Activated T-cell treated with anti-CD3 and anti-CD28 coated beads for 48 hours (primary cell): Measurements from ENCODE around the gene TAF9B.
"Not testable (repeated sequence)": the region's sequence is repeated elsewhere in the genome, so short reads cannot be mapped to it uniquely, and the experiment has no call there.

ENCODE experiments used
- DNase-seq: peaks from one replicate; pipeline ENCODE4 v3.0.0-alpha.2; 2020; ENCODE audit warnings: low read depth

Gene TAF9B, protein sequence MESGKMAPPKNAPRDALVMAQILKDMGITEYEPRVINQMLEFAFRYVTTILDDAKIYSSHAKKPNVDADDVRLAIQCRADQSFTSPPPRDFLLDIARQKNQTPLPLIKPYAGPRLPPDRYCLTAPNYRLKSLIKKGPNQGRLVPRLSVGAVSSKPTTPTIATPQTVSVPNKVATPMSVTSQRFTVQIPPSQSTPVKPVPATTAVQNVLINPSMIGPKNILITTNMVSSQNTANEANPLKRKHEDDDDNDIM

GRCh38 chrX:78139160-78140123 is at the start of gene TAF9B:
TAF9B (minus strand) TSS chrX:78139650; CDS start chrX:78139611, 39 bp downstream.
- peak; percentile 78 for DNase-seq

DNA sequence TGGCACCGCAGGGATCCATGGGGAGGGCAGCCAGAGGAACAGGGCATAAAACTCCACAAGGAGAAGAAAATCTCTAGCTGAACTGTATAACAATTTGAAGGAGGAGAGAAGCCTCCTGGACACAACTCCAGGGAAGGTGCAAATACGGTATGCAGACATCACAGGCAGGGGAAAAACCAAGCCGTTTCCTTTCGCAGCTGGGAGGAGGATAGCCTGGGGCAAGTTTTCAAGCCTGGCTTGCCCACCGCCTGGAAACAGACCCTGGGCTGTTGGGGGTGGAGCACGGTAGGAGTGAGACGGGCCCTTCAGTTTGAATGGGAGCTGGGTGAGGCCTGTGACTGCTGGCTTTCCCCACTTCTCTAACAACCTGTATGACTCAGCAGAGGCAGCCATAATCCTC is 43.4 kb upstream of the TAF9B start:
- no peak for DNase-seq

GRCh38 chrX:78181307-78181706 is 41.9 kb upstream of the TAF9B start:
- no peak for DNase-seq

DNA sequence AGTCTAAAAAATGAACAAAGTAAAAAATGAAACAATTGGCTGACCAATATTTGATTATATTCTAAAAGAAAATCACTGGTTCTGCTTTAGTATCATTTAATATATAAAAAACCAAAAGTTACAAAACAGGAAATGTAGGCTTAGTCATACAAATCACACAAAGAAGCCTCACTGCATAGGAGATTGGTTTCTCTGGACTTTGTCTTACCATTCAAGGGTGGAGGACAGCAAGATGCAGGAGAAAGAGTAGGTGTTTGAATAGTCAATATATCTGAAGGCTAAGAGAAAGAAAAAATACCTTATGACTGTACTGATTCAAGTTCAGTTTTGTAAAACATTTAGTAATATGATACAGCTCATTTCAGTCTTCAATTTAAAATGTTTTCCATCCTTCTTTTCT is 28.6 kb upstream of the TAF9B start:
- no peak for DNase-seq

GRCh38 chrX:78165425-78165824 is 26.0 kb upstream of the TAF9B start:
- DNase-seq, result no peak

DNA sequence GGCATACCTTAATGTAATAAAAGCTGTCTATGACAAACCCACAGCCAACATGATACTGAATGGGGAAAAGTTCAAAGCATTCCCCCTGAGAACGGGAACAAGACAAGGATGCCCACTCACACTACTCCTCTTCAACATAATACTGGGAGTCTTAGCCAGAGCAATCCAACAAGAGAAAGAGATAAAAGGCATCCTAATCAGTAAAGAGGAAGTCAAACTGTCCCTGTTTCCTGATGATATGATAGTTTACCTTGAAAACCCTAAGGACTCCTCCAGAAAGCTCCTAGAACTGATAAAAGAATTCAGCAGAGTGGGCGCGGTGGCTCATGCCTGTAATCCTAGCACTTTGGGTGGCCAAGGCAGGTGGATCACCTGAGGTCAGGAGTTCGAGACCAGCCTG is 23.7 kb upstream of the TAF9B start:
- DNase-seq, result not testable (repeated sequence)

DNA sequence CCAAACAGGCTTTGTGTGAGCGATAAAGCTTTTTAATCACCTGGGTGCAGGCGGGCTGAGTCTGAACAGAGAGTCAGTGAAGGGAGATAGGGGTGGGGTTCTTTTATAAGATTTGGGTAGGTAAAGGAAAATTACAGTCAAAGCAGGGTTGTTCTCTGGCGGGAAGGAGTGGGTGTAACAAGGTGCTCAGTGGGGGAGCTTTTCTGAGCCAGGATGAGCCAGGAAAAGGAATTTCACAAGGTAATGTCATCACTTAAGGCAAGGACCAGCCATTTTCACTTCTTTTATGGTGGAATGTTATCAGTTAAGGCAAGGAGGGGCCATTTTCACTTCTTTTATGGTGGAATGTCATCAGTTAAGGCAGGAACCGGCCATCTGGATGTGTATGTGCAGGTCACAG is 21.3 kb upstream of the TAF9B start:
- DNase-seq, result not testable (repeated sequence)

- not testable (repeated sequence) for DNase-seq
Measured at GRCh38 chrX:78157846-78158245, 18.4 kb upstream of the TAF9B start.

DNA sequence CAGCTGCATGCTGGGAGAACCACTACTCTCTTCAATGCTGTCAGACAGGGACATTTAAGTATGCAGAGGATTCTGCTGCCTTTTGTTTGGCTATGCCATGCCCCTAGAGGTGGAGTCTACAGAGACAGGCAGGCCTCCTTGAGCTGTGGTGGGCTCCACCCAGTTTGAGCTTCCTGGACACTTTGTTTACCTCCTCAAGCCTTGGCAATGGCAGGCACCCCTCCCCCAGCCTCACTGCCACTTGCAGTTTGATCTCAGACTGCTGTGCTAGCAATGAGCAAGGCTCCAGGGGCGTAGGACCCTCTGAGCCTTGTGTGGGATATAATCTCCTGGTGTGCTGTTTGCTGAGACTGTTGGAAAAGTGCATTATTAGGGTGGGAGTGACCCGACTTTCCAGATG is 17.9 kb upstream of the TAF9B start:
- not testable (repeated sequence) for DNase-seq

DNA sequence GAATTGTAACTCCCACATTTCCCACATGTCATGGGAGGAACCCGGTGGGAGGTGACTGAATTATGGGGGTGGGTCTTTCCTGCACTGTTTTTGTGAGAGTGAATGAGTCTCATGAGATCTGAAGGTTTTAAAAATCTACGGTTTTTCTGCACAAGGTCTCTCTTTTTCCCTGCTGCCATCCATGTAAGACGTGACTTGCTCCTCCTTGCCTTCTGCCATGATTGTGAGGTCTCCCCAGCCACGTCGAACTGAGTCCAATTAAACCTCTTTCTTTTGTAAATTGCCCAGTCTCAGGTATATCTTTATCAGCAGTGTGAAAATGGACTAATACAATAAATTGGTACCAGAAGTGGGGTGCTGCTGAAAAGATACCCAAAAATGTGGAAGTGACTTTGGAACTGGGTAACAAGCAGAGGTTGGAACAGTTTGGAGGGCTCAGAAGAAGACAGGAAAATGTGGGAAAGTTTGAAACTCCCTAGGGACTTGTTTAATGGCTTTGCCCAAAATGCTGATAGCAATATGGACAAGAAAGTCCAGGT is 7.6 kb upstream of the TAF9B start:
- not testable (repeated sequence) for DNase-seq

- no peak for DNase-seq
Measured at GRCh38 chrX:78140206-78140605, 756 bp upstream of the TAF9B start.

DNA sequence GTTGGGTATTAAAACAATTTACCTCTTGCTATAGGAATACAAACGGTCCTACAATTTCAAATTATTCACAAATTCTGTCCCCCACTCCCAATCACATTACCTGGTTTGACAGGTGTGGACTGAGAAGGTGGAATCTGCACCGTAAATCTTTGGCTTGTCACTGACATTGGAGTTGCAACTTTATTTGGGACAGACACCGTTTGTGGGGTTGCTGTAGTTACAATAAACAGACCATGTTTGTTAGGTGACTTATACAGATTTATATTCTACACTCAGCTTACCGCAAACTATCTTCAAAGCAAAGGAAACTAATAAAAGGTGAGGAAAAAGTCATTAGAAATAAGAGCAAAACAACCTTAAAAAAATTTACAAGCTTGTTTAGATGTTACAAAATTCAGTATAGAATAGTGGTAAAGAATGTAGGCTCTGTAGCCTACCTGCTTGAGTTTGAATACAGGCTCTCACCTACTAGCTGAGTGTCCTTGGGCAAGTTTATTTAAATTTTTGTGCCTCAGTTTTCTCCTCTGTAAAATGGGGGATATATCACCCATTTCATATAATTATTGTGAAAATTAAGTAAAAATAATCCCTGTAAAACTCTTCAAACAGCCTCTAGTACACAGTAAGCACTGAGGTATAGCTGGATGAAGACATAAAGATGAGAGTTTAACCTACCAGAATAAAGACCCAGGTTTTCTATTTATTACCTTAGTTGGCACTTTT is 6.1 kb downstream of the TAF9B start:
- no peak for DNase-seq

DNA sequence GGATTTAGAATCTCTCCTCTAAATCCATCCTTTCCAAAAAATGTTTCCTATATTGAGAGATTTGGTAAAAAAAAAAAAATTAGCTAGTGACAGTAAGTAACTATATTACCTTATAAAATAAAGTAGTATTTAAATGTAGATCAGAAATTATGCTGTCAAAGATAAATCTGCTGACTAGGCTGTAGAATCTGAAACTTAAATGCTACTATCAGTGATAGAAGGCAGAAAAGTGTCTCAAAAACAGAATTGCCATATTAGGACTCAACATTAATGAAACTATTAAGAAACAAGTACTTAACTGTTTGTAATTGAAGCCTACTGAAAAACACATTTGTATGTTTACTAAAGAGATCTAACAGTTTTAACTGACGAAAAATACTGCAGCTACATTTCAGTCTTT is 8.3 kb downstream of the TAF9B start:
- DNase-seq, result no peak

DNA sequence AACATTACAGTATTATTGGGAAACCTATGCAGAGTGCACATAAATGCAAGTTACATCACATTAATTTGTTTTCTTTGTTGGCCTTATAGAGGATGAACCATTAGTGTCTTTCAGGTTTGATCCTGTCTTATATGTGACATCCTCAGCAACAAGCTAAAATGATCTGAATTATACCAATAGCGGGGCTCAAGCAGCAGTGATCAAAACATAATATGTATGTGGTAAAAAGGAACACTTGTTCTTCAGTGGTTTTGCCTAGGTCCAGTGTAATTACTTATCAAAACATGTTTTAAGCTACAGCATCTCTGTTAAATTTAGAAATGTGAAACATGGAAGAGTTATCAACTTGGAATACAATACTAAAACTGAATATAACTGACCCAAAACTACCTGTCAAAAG is 9.1 kb downstream of the TAF9B start:
- no peak for DNase-seq

DNA sequence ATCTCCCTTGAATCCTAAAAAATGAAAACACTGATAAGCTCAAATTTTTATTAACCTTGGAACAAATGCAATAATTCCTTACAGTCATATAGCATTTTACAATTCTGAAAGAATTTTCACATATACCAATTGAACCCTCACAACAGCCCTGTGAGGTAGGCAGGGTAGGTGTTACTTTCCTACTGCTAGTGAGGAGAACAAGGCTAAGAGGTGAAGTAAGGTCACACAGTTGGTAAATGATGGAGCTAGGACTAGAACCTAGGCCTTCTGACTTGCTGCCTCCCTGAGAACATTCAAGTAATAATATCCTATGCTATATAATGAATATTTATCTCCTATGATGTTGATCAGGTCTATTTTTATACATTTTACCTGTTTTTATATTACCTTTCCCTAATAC is 9.7 kb downstream of the TAF9B start:
- no peak for DNase-seq

- not testable (repeated sequence) for DNase-seq
Measured at GRCh38 chrX:78125781-78126180, 13.7 kb downstream of the TAF9B start.

GRCh38 chrX:78125148-78125547 is 14.3 kb downstream of the TAF9B start:
- no peak for DNase-seq

DNA sequence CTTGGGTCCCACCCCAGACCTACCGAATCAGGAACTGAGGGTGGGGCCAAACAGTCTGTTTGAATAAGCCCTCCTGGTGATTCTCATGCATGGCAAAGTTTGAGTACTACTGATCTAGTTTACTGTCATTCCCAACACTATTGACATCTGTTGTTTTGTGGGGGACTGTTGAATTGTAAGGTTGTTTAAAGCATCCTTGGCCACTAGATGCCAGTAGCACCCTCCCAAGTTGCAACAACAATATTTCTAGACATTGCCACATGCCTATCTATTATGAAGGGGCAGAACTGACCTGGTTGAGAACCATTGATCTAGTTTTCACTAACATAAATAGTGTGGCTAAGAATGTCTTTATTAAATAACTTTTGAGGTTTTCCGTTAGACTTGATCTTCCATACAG is 15.1 kb downstream of the TAF9B start:
- no peak for DNase-seq

GRCh38 chrX:78123190-78123589 is 16.3 kb downstream of the TAF9B start:
- no peak for DNase-seq

GRCh38 chrX:78119521-78120227 is 19.8 kb downstream of the TAF9B start:
- DNase-seq, result no peak

DNA sequence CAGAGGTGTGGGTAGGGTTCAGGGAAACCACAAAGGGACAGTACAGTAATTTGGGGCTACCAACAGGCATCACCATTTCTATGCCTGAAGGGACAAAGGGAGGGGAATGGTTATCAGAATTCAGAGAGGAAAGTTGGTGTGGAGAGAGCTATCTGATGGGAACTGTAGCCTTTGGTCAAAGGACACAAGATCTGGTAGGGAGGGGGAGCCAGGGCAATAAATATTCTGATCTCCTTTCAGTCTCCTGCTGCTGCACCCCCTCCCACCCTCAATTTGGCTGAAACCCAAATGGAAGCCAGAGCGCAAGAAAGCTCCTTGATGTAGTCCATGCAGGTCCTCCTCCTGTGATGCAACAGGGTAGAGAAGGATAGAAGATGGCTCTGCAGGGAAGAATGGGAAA is 20.8 kb downstream of the TAF9B start:
- no peak for DNase-seq

- DNase-seq, result no peak
Measured at GRCh38 chrX:78116766-78117165, 22.7 kb downstream of the TAF9B start.
